C4-2B (cell line): ENCODE results near the gene EFR3B.

Experiments
- CTCF ChIP-seq: fragments of 450-650 bp; conservative IDR thresholded peaks from 2 replicates; pipeline ENCODE4 v1.5.1; 2017; ENCODE audit warnings: mild to moderate bottlenecking
- ZFX ChIP-seq: fragments of 450-650 bp; IDR thresholded peaks from 2 replicates; pipeline ENCODE4 v1.6.1; 2017

GRCh38 chr2:25188405-25188804 is 146.5 kb downstream of the EFR3B start:
- TF ChIP-seq CTCF (no peak), ZFX (no peak)
